SK-N-SH (cell line): ENCODE results near the gene BOC. TPM values are rescaled to one million over a fixed set of nuclear protein-coding genes. Genes with fewer than 3 reads are reported as not detected.

ENCODE experiments used
- CTCF ChIA-PET: fragments of 300-600, 350-600 bp; formaldehyde crosslinking; extraction: SDS; loops from one replicate; lab custom pipeline; 2021; lab: Yijun Ruan, JAX
- POLR2A ChIA-PET: fragments of 350-600 bp; sonication (Branson Sonifier 250); formaldehyde crosslinking; extraction: SDS; loops from one replicate; lab custom pipeline; 2020; ENCODE audit warnings: antibody characterized with exemption, inconsistent platforms; lab: Yijun Ruan, JAX
- DNase-seq: peaks from one replicate; pipeline ENCODE4 v3.0.0; 2012
- H2AFZ ChIP-seq: fragments of 200-600 bp; sonication (generic); 2 replicates; pipeline ENCODE4 v1.8.1; 2016; ENCODE audit warnings: antibody characterized with exemption, mild to moderate bottlenecking, low read depth
- H3F3A ChIP-seq: fragments of 200-600 bp; sonication (generic); replicated peaks from 2 replicates; pipeline ENCODE3; 2016; ENCODE audit warnings: antibody characterized with exemption, mild to moderate bottlenecking; ENCODE audit not compliant: insufficient read depth
- H3K27ac ChIP-seq, 2 experiments: fragments of 200-500 bp in 1 of 2; fragments of 200-600 bp in 1 of 2; sonication (Bioruptor generic) in 1 of 2; sonication (generic), shearing (Covaris generic) in 1 of 2; 2 replicates each; pipeline versions ENCODE4 v1.5.1 to v1.6.1; 2014 to 2016; ENCODE audit warnings: low read depth in 2 of 2, inconsistent platforms in 1 of 2, low read length in 1 of 2, mild to moderate bottlenecking in 1 of 2, mixed read lengths in 1 of 2
- H3K27me3 ChIP-seq: fragments of 200-600 bp; sonication (generic), shearing (Covaris generic); 2 replicates; pipeline ENCODE4 v1.6.1; 2016; ENCODE audit warnings: mixed run types; ENCODE audit not compliant: insufficient read depth
- H3K36me3 ChIP-seq, 2 experiments: fragments of 200-500 bp in 1 of 2; fragments of 200-600 bp in 1 of 2; sonication (Bioruptor generic) in 1 of 2; sonication (generic) in 1 of 2; replicated peaks in 1 of 2; 2 replicates each; pipeline versions ENCODE3 to v1.5.1; 2014 to 2016; ENCODE audit warnings: low read length in 1 of 2, mild to moderate bottlenecking in 1 of 2; ENCODE audit not compliant: insufficient read depth in 2 of 2, control insufficient read depth in 1 of 2
- H3K4me1 ChIP-seq, 2 experiments: fragments of 200-500 bp in 1 of 2; fragments of 200-600 bp in 1 of 2; sonication (Bioruptor generic) in 1 of 2; sonication (generic), shearing (Covaris generic) in 1 of 2; 2 replicates each; pipeline versions ENCODE4 v1.5.1 to v1.6.1; 2014 to 2016; ENCODE audit warnings: low read depth in 1 of 2, low read length in 1 of 2, mixed run types in 1 of 2; ENCODE audit not compliant: insufficient read depth in 2 of 2, control insufficient read depth in 1 of 2
- H3K4me2 ChIP-seq: fragments of 200-600 bp; sonication (generic), shearing (Covaris generic); 2 replicates; pipeline ENCODE4 v1.6.1; 2017; ENCODE audit warnings: mixed run types
- H3K4me3 ChIP-seq, 2 experiments: fragments of 200-500 bp in 1 of 2; fragments of 200-600 bp in 1 of 2; sonication (Bioruptor generic) in 1 of 2; sonication (generic), shearing (Covaris generic) in 1 of 2; 2 replicates each; pipeline versions ENCODE4 v1.5.1 to v1.8.1; 2014 to 2016; ENCODE audit warnings: low read depth in 2 of 2, inconsistent platforms in 1 of 2, low read length in 1 of 2, mild to moderate bottlenecking in 1 of 2, mixed read lengths in 1 of 2, moderate library complexity in 1 of 2
- H3K79me2 ChIP-seq: fragments of 200-600 bp; sonication (generic); 2 replicates; pipeline ENCODE4 v1.8.1; 2017; ENCODE audit warnings: mild to moderate bottlenecking; ENCODE audit not compliant: insufficient read depth
- H3K9ac ChIP-seq: fragments of 200-600 bp; sonication (generic); 2 replicates; pipeline ENCODE4 v1.6.1; 2017; ENCODE audit warnings: mixed run types
- H3K9me2 ChIP-seq: fragments of 200-600 bp; sonication (generic); 2 replicates; pipeline ENCODE4 v1.6.1; 2017; ENCODE audit warnings: mixed run types
- H3K9me3 ChIP-seq: fragments of 200-600 bp; sonication (generic); 2 replicates; pipeline ENCODE4 v1.6.1; 2017; ENCODE audit warnings: mixed run types, mild to moderate bottlenecking, moderate library complexity
- H4K20me1 ChIP-seq: fragments of 200-600 bp; sonication (generic); 2 replicates; pipeline ENCODE4 v1.6.1; 2017; ENCODE audit warnings: mild to moderate bottlenecking, mixed run types; ENCODE audit not compliant: insufficient read depth
- EP300 ChIP-seq, 2 experiments: IDR thresholded peaks; 2 replicates each; pipeline versions ENCODE4 v1.4.0 to v1.6.1; 2012; ENCODE audit warnings: borderline replicate concordance in 1 of 2, low read depth in 1 of 2, low read length in 1 of 2
- EZH2phosphoT487 ChIP-seq: fragments of 200-600 bp; sonication (generic); IDR thresholded peaks from 2 replicates; pipeline ENCODE4 v1.6.1; 2017; ENCODE audit warnings: low read depth, mixed run types, mild to moderate bottlenecking, antibody characterized with exemption, moderate library complexity, borderline replicate concordance
- FOSL2 ChIP-seq: IDR thresholded peaks from 2 replicates; pipeline ENCODE4 v1.4.0; 2012; ENCODE audit warnings: low read depth, mild to moderate bottlenecking, moderate library complexity, borderline replicate concordance
- FOXM1 ChIP-seq: IDR thresholded peaks from 2 replicates; pipeline ENCODE4 v1.4.0; 2012; ENCODE audit warnings: low read depth, mild to moderate bottlenecking
- GABPA ChIP-seq: IDR thresholded peaks from 2 replicates; pipeline ENCODE4 v1.4.0; 2012; ENCODE audit warnings: low read depth, mild to moderate bottlenecking
- JUND ChIP-seq: IDR thresholded peaks from 2 replicates; pipeline ENCODE4 v1.4.0; 2012
- MEF2A ChIP-seq: IDR thresholded peaks from 2 replicates; pipeline ENCODE4 v1.4.0; 2012; ENCODE audit warnings: low read depth, borderline replicate concordance
- NFIC ChIP-seq: IDR thresholded peaks from 2 replicates; pipeline ENCODE4 v1.4.0; 2012; ENCODE audit warnings: borderline replicate concordance
- NRF1 ChIP-seq: IDR thresholded peaks from 2 replicates; pipeline ENCODE4 v1.6.1; 2012; ENCODE audit warnings: low read depth, mild to moderate bottlenecking, low read length
- RAD21 ChIP-seq: IDR thresholded peaks from 2 replicates; pipeline ENCODE4 v1.6.1; 2012; ENCODE audit warnings: mild to moderate bottlenecking, low read length
- RXRA ChIP-seq: IDR thresholded peaks from 2 replicates; pipeline ENCODE4 v1.4.0; 2012; ENCODE audit warnings: low read depth, mild to moderate bottlenecking, borderline replicate concordance
- SIN3A ChIP-seq: IDR thresholded peaks from 2 replicates; pipeline ENCODE4 v1.6.1; 2012; ENCODE audit warnings: low read depth, mild to moderate bottlenecking, low read length, moderate library complexity, borderline replicate concordance
- TAF1 ChIP-seq: IDR thresholded peaks from 2 replicates; pipeline ENCODE4 v1.6.1; 2012; ENCODE audit warnings: low read depth, mild to moderate bottlenecking, low read length, moderate library complexity, borderline replicate concordance
- TCF12 ChIP-seq: IDR thresholded peaks from 2 replicates; pipeline ENCODE4 v1.4.0; 2012
- WGBS: methylation state at CpG from one replicate; pipeline ENCODE4 v1.1.6; 2017; ENCODE audit warnings: low lambda C conversion rate; 5-methylcytosine and 5-hydroxymethylcytosine counted together
- polyA plus RNA-seq, 3 experiments: library from polyadenylated mRNA; depleted of rRNA; stranded (reverse); fragments of >200 nt; gene quantifications; 2 replicates each; pipeline ENCODE4 v1.2.3, GENCODE V29; 2012
- TF ChIP-seq, protein P1 (sequence below): IDR thresholded peaks from 2 replicates; pipeline ENCODE4 v1.4.0; 2012; ENCODE audit warnings: low read depth
- TF ChIP-seq, protein P2 (sequence below): IDR thresholded peaks from 2 replicates; pipeline ENCODE4 v1.4.0; 2012; ENCODE audit warnings: low read depth, borderline replicate concordance
- TF ChIP-seq, protein P3 (sequence below): fragments of 200-600 bp; sonication (generic); IDR thresholded peaks from 2 replicates; pipeline ENCODE4 v1.6.1; 2017; ENCODE audit warnings: antibody characterized with exemption, mild to moderate bottlenecking, moderate library complexity
- TF ChIP-seq, protein P4 (sequence below): IDR thresholded peaks from 2 replicates; pipeline ENCODE4; 2012
- TF ChIP-seq, protein P5 (sequence below): fragments of 150-350 bp; IDR thresholded peaks from 2 replicates; pipeline ENCODE4 v1.6.1; 2016; ENCODE audit warnings: mild to moderate bottlenecking, low read depth, low read length

Gene BOC
- polyA plus RNA-seq, 1 of the 3 experiments (the other 2 are of a cell fraction): 6.6 TPM

DNA sequence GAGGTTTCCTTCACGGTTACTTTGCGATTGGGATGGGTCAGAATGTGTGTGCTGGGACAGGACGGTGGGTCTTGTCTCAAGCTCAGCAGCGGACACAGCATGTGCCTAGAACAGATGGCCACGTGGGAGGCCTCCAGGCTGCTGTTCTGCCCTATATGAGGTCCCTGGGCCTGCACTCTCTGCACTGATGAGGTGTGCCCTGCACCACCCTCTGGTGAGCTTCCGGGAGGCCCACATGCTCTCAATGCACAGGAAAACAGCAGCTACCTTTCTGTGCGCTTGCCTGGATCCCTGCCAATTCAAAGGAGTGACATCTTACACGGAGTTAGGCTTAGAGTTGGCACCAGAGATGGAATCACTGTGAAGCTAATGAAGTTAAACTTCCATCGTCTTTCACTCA, 59.8 kb downstream of the BOC start:
- Histone ChIP-seq H3K27ac (no peak overlapping the region), H2AFZ (no peak overlapping the region), H4K20me1 (no peaks in the 10 kb centered on the region), H3K4me1 (peaks cover 0 to 26% of the 10 kb centered on the region in 2 experiments; a peak in 1 of 4 replicates), H3F3A (no peaks in the 10 kb centered on the region), H3K9me3 (no peaks in the 10 kb centered on the region), H3K27me3 (no peaks in the 10 kb centered on the region), H3K36me3 (peaks cover 0 to 19% of the 10 kb centered on the region in 2 experiments), H3K9ac (no peak overlapping the region), H3K4me3 (no peak overlapping the region), H3K4me2 (no peak overlapping the region), H3K79me2 (no peaks in the 10 kb centered on the region), H3K9me2 (no peaks in the 10 kb centered on the region)
- 77% methylated on average over 7 of the region's 9 CpGs for WGBS
- ChIA-PET CTCF (interaction anchor here (4.2 kb wide), 1 partner anchor 17 kb away, joined by 19 read pairs; no protein-coding TSS in a partner anchor), POLR2A (interaction anchor here (0.9 kb wide), 1 partner anchor 123 kb away, joined by 4 read pairs; no protein-coding TSS in a partner anchor)
- TF ChIP-seq EZH2phosphoT487 (no peak), RAD21 (no peak), EP300 (IDR thresholded peaks at IDR 0.05; ENCODE audit: borderline replicate concordance in 1 of 2, low read depth in 1 of 2, low read length in 1 of 2) (no peak), GABPA (no peak), JUND (no peak), RXRA (no peak), FOSL2 (no peak), SIN3A (no peak)
- TF ChIP-seq, protein P1, sequence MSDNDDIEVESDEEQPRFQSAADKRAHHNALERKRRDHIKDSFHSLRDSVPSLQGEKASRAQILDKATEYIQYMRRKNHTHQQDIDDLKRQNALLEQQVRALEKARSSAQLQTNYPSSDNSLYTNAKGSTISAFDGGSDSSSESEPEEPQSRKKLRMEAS: no peak
- TF ChIP-seq, protein P2, sequence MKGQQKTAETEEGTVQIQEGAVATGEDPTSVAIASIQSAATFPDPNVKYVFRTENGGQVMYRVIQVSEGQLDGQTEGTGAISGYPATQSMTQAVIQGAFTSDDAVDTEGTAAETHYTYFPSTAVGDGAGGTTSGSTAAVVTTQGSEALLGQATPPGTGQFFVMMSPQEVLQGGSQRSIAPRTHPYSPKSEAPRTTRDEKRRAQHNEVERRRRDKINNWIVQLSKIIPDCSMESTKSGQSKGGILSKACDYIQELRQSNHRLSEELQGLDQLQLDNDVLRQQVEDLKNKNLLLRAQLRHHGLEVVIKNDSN: no peak
- no peak for DNase-seq

DNA sequence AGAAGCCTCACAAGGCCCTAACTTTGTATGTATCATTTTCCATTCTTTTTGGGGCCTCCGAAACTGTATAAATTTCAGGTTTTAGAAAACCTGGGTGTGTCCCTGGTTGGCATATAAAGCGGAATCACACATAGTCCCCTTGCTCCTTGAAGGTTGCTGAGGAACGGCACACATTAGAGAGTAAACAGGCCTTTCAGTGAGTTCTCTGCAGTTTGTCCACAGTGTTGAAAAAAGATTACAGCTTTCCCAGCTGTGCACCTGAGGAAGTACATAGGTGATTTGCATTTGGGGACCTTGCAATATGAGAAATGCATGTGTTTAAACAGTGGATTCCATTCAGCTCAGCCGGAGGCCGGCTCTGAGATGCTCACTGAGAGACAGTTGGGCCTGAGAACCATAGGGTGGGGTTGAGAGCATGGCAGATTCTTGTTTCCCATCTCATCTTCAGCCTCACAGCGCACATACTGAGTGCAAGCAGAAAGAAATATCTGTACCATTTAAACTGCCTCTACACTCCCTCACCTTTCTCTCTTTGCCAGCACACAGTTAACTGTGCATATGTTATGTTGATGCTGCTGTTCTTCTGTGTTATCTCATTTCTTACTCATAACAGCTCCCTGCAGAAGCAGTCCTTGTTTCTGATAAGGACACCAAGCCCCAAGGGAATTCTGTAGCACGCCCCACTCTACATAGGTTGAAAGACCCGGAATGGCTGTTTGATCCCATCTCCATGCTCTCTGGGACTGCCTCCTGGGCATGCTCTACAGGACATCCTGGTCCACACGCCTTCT, 60.4 kb downstream of the BOC start:
- POLR2A ChIA-PET: interaction anchor here (0.9 kb wide), 1 partner anchor 124 kb away, joined by 4 read pairs; no protein-coding TSS in a partner anchor
- H2AFZ ChIP-seq: no peak overlapping the region
- H3F3A ChIP-seq: no peaks in the 10 kb centered on the region
- no peaks in the 10 kb centered on the region for H3K79me2 ChIP-seq
- TF ChIP-seq NFIC: no peak
- no peak for TF ChIP-seq MEF2A
- no peak for TF ChIP-seq RAD21
- TF ChIP-seq RXRA: no peak
- TF ChIP-seq, protein P3, sequence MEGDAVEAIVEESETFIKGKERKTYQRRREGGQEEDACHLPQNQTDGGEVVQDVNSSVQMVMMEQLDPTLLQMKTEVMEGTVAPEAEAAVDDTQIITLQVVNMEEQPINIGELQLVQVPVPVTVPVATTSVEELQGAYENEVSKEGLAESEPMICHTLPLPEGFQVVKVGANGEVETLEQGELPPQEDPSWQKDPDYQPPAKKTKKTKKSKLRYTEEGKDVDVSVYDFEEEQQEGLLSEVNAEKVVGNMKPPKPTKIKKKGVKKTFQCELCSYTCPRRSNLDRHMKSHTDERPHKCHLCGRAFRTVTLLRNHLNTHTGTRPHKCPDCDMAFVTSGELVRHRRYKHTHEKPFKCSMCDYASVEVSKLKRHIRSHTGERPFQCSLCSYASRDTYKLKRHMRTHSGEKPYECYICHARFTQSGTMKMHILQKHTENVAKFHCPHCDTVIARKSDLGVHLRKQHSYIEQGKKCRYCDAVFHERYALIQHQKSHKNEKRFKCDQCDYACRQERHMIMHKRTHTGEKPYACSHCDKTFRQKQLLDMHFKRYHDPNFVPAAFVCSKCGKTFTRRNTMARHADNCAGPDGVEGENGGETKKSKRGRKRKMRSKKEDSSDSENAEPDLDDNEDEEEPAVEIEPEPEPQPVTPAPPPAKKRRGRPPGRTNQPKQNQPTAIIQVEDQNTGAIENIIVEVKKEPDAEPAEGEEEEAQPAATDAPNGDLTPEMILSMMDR: no peak
- TF ChIP-seq, protein P4, sequence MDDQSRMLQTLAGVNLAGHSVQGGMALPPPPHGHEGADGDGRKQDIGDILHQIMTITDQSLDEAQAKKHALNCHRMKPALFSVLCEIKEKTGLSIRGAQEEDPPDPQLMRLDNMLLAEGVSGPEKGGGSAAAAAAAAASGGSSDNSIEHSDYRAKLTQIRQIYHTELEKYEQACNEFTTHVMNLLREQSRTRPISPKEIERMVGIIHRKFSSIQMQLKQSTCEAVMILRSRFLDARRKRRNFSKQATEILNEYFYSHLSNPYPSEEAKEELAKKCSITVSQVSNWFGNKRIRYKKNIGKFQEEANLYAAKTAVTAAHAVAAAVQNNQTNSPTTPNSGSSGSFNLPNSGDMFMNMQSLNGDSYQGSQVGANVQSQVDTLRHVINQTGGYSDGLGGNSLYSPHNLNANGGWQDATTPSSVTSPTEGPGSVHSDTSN: no peak
- TF ChIP-seq TAF1: no peak
- TF ChIP-seq, protein P5, sequence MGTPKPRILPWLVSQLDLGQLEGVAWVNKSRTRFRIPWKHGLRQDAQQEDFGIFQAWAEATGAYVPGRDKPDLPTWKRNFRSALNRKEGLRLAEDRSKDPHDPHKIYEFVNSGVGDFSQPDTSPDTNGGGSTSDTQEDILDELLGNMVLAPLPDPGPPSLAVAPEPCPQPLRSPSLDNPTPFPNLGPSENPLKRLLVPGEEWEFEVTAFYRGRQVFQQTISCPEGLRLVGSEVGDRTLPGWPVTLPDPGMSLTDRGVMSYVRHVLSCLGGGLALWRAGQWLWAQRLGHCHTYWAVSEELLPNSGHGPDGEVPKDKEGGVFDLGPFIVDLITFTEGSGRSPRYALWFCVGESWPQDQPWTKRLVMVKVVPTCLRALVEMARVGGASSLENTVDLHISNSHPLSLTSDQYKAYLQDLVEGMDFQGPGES: no peak
- TF ChIP-seq FOXM1: no peak
- no peak for TF ChIP-seq NRF1
- no peak for TF ChIP-seq TCF12
- CTCF ChIA-PET: interaction anchor here (0.6 to 4.2 kb wide), 3 partner anchors 16 to 306 kb away, joined by 3 to 19 read pairs (median 3); no protein-coding TSS in a partner anchor
- no peak overlapping the region for H3K27ac ChIP-seq
- whole genome bisulfite sequencing: 94% methylated on average over 9 of the region's 9 CpGs
- H3K9me3 ChIP-seq: no peaks in the 10 kb centered on the region
- H3K9me2 ChIP-seq: no peaks in the 10 kb centered on the region
- peaks cover 0 to 19% of the 10 kb centered on the region in 2 experiments for H3K36me3 ChIP-seq
- no peak overlapping the region for H3K9ac ChIP-seq
- peaks cover 0 to 27% of the 10 kb centered on the region in 2 experiments; a peak in 1 of 4 replicates for H3K4me1 ChIP-seq
- no peak overlapping the region for H3K4me2 ChIP-seq
- H4K20me1 ChIP-seq: no peaks in the 10 kb centered on the region
- no peaks in the 10 kb centered on the region for H3K27me3 ChIP-seq
- DNase-seq: no peak
- no peak overlapping the region for H3K4me3 ChIP-seq
